Endothelial cell of umbilical vein (primary cell): ENCODE results near the gene EML4. TPM values are rescaled to one million over a fixed set of nuclear protein-coding genes. Genes with fewer than 3 reads are reported as not detected.

Experiments used
- BruUV-seq: library from RNA; stranded (reverse); fragments of 400-500 nt; replicated peaks from 2 replicates; lab custom pipeline; 2021; lab: Mats Ljungman, UMichigan
- CTCF ChIA-PET: fragments of 300-600, 350-600 bp; sonication (Branson Sonifier 250); formaldehyde crosslinking; loops from one replicate; lab custom pipeline; 2021; ENCODE audit warnings: antibody characterized with exemption, inconsistent platforms; lab: Charles Lee
- POLR2A ChIA-PET: fragments of 300-600, 350-600 bp; sonication (Branson Sonifier 250); formaldehyde crosslinking; loops from one replicate; lab custom pipeline; 2021; ENCODE audit warnings: antibody characterized with exemption, inconsistent platforms; lab: Charles Lee
- DNase-seq: peaks from one replicate; pipeline ENCODE4 v3.0.0-alpha.2; 2011; ENCODE audit warnings: low read depth, low spot score
- FAIRE-seq: peaks from 2 replicates; lab custom pipeline; 2011; peaks lifted over from hg19 to GRCh38; lab: Jason Lieb, UNC
- H2AFZ ChIP-seq: 2 replicates; pipeline ENCODE4 v1.6.0; 2012; ENCODE audit warnings: low read depth, low read length, control low read depth, inconsistent platforms
- H3K27ac ChIP-seq: 2 replicates; pipeline ENCODE4 v1.5.1; 2011; ENCODE audit warnings: low read depth, mild to moderate bottlenecking, control low read depth, low read length, moderate library complexity; ENCODE audit not compliant: insufficient read depth
- H3K27me3 ChIP-seq, 2 experiments: 2 replicates each; pipeline versions ENCODE4 v1.6.0 to v1.6.1; 2011; ENCODE audit warnings: low read length in 2 of 2, mixed read lengths in 1 of 2; ENCODE audit not compliant: control insufficient read depth in 2 of 2, insufficient read depth in 2 of 2
- H3K36me3 ChIP-seq, 2 experiments: 2 replicates in 1 of 2; 3 replicates in 1 of 2; pipeline ENCODE4 v1.5.1; 2011; ENCODE audit warnings: low read length in 2 of 2, mild to moderate bottlenecking in 1 of 2, moderate library complexity in 1 of 2; ENCODE audit not compliant: control insufficient read depth in 2 of 2, insufficient read depth in 2 of 2; ENCODE audit errors: extremely low read depth in 1 of 2
- H3K4me1 ChIP-seq: 3 replicates; pipeline ENCODE4 v1.5.1; 2011; ENCODE audit warnings: mild to moderate bottlenecking, low read length; ENCODE audit not compliant: control insufficient read depth, insufficient read depth; ENCODE audit errors: extremely low read depth
- H3K4me2 ChIP-seq: 2 replicates; pipeline ENCODE4 v1.6.1; 2011; ENCODE audit warnings: low read length, control low read depth, mixed read lengths; ENCODE audit not compliant: insufficient read depth
- H3K4me3 ChIP-seq, 3 experiments: fragments of 200-600 bp in 1 of 3; sonication (generic), shearing (Covaris generic) in 1 of 3; replicated peaks in 1 of 3; 2 replicates each; pipeline ENCODE4 v1.5.1; 2011 to 2016; ENCODE audit warnings: control low read depth in 3 of 3, low read length in 3 of 3, mild to moderate bottlenecking in 2 of 3, inconsistent platforms in 1 of 3, low read depth in 1 of 3, moderate library complexity in 1 of 3; ENCODE audit not compliant: insufficient read depth in 1 of 3
- H3K79me2 ChIP-seq: 2 replicates; pipeline ENCODE4 v1.6.0; 2012; ENCODE audit warnings: low read length, inconsistent platforms; ENCODE audit not compliant: control insufficient read depth, insufficient read depth
- H3K9ac ChIP-seq: replicated peaks from 2 replicates; pipeline ENCODE3; 2011; ENCODE audit warnings: low read length, control low read depth; ENCODE audit not compliant: insufficient read depth; ENCODE audit errors: extremely low read depth
- H3K9me1 ChIP-seq: replicated peaks from 3 replicates; pipeline ENCODE4 v1.6.0; 2011; ENCODE audit warnings: mild to moderate bottlenecking, low read length; ENCODE audit not compliant: control insufficient read depth, insufficient read depth; ENCODE audit errors: extremely low read depth
- H3K9me3 ChIP-seq: replicated peaks from 2 replicates; pipeline ENCODE4 v1.5.1; 2012; ENCODE audit warnings: low read length, inconsistent platforms; ENCODE audit not compliant: control insufficient read depth, insufficient read depth
- H4K20me1 ChIP-seq: replicated peaks from 2 replicates; pipeline ENCODE3; 2011; ENCODE audit warnings: mild to moderate bottlenecking, low read length; ENCODE audit not compliant: control insufficient read depth, insufficient read depth; ENCODE audit errors: extremely low read depth
- EZH2 ChIP-seq: IDR thresholded peaks from 2 replicates; pipeline ENCODE4 v1.6.1; 2012; ENCODE audit warnings: borderline replicate concordance, low read depth, mild to moderate bottlenecking, moderate library complexity, low read length, inconsistent platforms; ENCODE audit not compliant: severe bottlenecking
- FOS ChIP-seq: IDR thresholded peaks from 2 replicates; pipeline ENCODE4 v1.6.1; 2011; ENCODE audit warnings: mild to moderate bottlenecking, low read length, moderate library complexity, borderline replicate concordance; ENCODE audit not compliant: insufficient read depth
- GATA2 ChIP-seq: IDR thresholded peaks from 2 replicates; pipeline ENCODE4 v1.7.0; 2011; ENCODE audit warnings: low read depth, mild to moderate bottlenecking, moderate library complexity, mixed read lengths, low read length; ENCODE audit not compliant: insufficient read length, insufficient read depth
- JUN ChIP-seq: IDR thresholded peaks from 2 replicates; pipeline ENCODE4 v1.6.1; 2011; ENCODE audit warnings: borderline replicate concordance, low read depth; ENCODE audit not compliant: insufficient read length, insufficient read depth
- MAX ChIP-seq: IDR thresholded peaks from 2 replicates; pipeline ENCODE4 v1.6.1; 2011; ENCODE audit not compliant: insufficient read depth, insufficient read length
- MYC ChIP-seq: IDR thresholded peaks from one replicate; pipeline ENCODE4 v1.6.1; 2011; ENCODE audit warnings: mild to moderate bottlenecking, low read depth, low read length
- POLR2A ChIP-seq: IDR thresholded peaks from 2 replicates; pipeline ENCODE4 v1.6.1; 2012; ENCODE audit warnings: low read depth, mild to moderate bottlenecking, control low read depth, low read length
- POLR2AphosphoS5 ChIP-seq: IDR thresholded peaks from 2 replicates; pipeline ENCODE4 v1.6.1; 2012; ENCODE audit warnings: low read depth, mild to moderate bottlenecking, control low read depth, low read length, moderate library complexity; ENCODE audit not compliant: insufficient read depth
- dilution Hi-C: fragments of 300-500 bp; cut with MboI; formaldehyde crosslinking; loops from one replicate; pipeline ENCODE4 v1.15.0; 2019; ENCODE audit warnings: low sequenced_read_pairs; ENCODE audit not compliant: extremely low pct_ligation_motif_present
- intact Hi-C: fragments of 100-400 bp; cut with micrococcal nuclease; formaldehyde crosslinking; loops from one replicate; pipeline ENCODE4 v1.10.0; 2022
- polyA plus RNA-seq, 4 experiments: library from polyadenylated mRNA; depleted of rRNA in 3 of 4; stranded (reverse) in 3 of 4; unstranded in 1 of 4; fragments of >200 nt; gene quantifications; 2 replicates each; pipeline versions ENCODE4 v1.2.1 to v1.2.3, GENCODE V29; 2011 to 2012; ENCODE audit warnings: missing spikeins in 1 of 4
- total RNA-seq: library from RNA; stranded (reverse); gene quantifications from 2 replicates; pipeline ENCODE4 v1.2.3, GENCODE V29; 2021
- TF ChIP-seq, protein P1 (sequence below), 2 donors: IDR thresholded peaks; 1 replicate in 1 of 2; 2 replicates in 1 of 2; pipeline ENCODE4 v1.5.1; 2011; ENCODE audit warnings: low read length in 2 of 2, mild to moderate bottlenecking in 2 of 2, moderate library complexity in 2 of 2, control low read depth in 1 of 2, inconsistent platforms in 1 of 2, low read depth in 1 of 2; ENCODE audit not compliant: insufficient read depth in 1 of 2; ENCODE audit errors: extremely low read depth in 1 of 2

Gene EML4
- total and polyA plus RNA-seq, 2 donors (not counting 3 experiments of a cell fraction or from before 2014, with no cell fraction given), result 13.3 to 32.0 TPM

DNA sequence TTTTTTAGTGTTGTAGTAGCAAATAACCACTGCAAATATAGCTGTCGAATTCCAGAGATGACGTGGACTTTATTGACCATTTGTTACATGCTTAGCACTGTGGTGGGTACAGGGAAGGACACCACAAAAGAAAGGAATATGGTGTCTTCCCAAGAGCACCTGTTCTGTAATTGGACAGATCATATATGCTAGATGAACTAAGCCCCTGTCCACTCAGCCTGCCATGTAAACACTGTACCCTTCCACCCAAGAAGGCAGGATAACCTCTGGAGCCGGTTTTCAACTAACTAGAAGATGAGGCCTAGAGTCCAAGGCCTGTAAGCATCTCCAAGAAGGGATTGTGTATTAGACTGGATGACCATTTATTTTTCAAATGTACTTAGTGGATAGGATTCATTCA lies 147.8 kb downstream of the EML4 start:
- POLR2A ChIA-PET, result no interaction called here
- no peak overlapping the region for H3K9ac ChIP-seq
- H2AFZ ChIP-seq, result no peak overlapping the region
- no peak overlapping the region for H3K4me3 ChIP-seq
- TF ChIP-seq JUN, result no peak
- TF ChIP-seq POLR2A, result no peak
- no peaks in the 10 kb centered on the region for H3K79me2 ChIP-seq
- H3K4me2 ChIP-seq, result no peak overlapping the region
- H3K9me3 ChIP-seq, result no peaks in the 10 kb centered on the region
- dilution Hi-C loops (no loop called here), intact Hi-C loops (no loop called here)
- peaks cover 11% of the 10 kb centered on the region for H3K4me1 ChIP-seq
- no peak for DNase-seq
- H3K27ac ChIP-seq, result no peak overlapping the region
- no TSS peak for BruUV-seq
- no peaks in the 10 kb centered on the region for H4K20me1 ChIP-seq
- CTCF ChIA-PET, result interaction anchor here (3.6 kb wide), 1 partner anchor 12 kb away, joined by 21 read pairs; no protein-coding TSS in a partner anchor
- no peak for FAIRE-seq
- no peaks in the 10 kb centered on the region for H3K27me3 ChIP-seq
- H3K36me3 ChIP-seq, result no peaks in the 10 kb centered on the region
- no peaks in the 10 kb centered on the region for H3K9me1 ChIP-seq

- H3K4me1 ChIP-seq, result peaks cover 11% of the 10 kb centered on the region
- H3K9me1 ChIP-seq, result no peaks in the 10 kb centered on the region
- no peak overlapping the region for H3K4me3 ChIP-seq
- H4K20me1 ChIP-seq, result no peaks in the 10 kb centered on the region
- H3K9me3 ChIP-seq, result no peaks in the 10 kb centered on the region
- intact Hi-C loops (no loop called here), dilution Hi-C loops (no loop called here)
- H2AFZ ChIP-seq, result no peak overlapping the region
- H3K36me3 ChIP-seq, result no peaks in the 10 kb centered on the region
- DNase-seq (no peak), FAIRE-seq (no peak)
- no peak overlapping the region for H3K4me2 ChIP-seq
- H3K27me3 ChIP-seq, result no peaks in the 10 kb centered on the region
- no peaks in the 10 kb centered on the region for H3K79me2 ChIP-seq
- no peak for TF ChIP-seq EZH2
- no peak for TF ChIP-seq FOS
- no peak for TF ChIP-seq MAX
- no peak for TF ChIP-seq MYC
- no peak for TF ChIP-seq JUN
- no peak for TF ChIP-seq GATA2
- no peak for TF ChIP-seq POLR2AphosphoS5
- TF ChIP-seq, protein P1, sequence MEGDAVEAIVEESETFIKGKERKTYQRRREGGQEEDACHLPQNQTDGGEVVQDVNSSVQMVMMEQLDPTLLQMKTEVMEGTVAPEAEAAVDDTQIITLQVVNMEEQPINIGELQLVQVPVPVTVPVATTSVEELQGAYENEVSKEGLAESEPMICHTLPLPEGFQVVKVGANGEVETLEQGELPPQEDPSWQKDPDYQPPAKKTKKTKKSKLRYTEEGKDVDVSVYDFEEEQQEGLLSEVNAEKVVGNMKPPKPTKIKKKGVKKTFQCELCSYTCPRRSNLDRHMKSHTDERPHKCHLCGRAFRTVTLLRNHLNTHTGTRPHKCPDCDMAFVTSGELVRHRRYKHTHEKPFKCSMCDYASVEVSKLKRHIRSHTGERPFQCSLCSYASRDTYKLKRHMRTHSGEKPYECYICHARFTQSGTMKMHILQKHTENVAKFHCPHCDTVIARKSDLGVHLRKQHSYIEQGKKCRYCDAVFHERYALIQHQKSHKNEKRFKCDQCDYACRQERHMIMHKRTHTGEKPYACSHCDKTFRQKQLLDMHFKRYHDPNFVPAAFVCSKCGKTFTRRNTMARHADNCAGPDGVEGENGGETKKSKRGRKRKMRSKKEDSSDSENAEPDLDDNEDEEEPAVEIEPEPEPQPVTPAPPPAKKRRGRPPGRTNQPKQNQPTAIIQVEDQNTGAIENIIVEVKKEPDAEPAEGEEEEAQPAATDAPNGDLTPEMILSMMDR (IDR thresholded peaks at IDR 0.05; ENCODE audit: extremely low read depth in 1 of 2, insufficient read depth in 1 of 2, low read depth in 1 of 2, low read length in 2 of 2), result no peak
- no peak for TF ChIP-seq POLR2A
- CTCF ChIA-PET, result interaction anchor here (3.6 kb wide), 1 partner anchor 11 kb away, joined by 21 read pairs; no protein-coding TSS in a partner anchor
- no peak overlapping the region for H3K27ac ChIP-seq
- POLR2A ChIA-PET, result no interaction called here
- H3K9ac ChIP-seq, result no peak overlapping the region
- no TSS peak for BruUV-seq
These were observed 148.3 kb downstream of the EML4 start for GRCh38 chr2:42317486-42317885.
